Spleen (tissue), 11 donors: ENCODE data around the gene NCOA4. TPM values are rescaled to one million over a fixed set of nuclear protein-coding genes. Genes with fewer than 3 reads are reported as not detected.

ENCODE experiments used
- DNase-seq: peaks from one replicate; pipeline ENCODE4 v3.0.0-alpha.2; 2020
- H3K27ac ChIP-seq, 8 donors: fragments of 200-600 bp; sonication (generic) in 7 of 8; 1 replicate in 4 of 8; 2 replicates in 4 of 8; pipeline versions ENCODE4 v1.5.0 to v1.8.0; 2016 to 2021; ENCODE audit warnings: inconsistent platforms in 4 of 8, mild to moderate bottlenecking in 4 of 8, moderate library complexity in 1 of 8
- H3K27me3 ChIP-seq, 7 donors: fragments of 200-600 bp; sonication (generic) in 6 of 7; replicated peaks in 1 of 7; 1 replicate in 4 of 7; 2 replicates in 3 of 7; pipeline versions ENCODE4 v1.5.0 to v1.8.0; 2016 to 2021; ENCODE audit warnings: inconsistent platforms in 3 of 7, mild to moderate bottlenecking in 1 of 7
- H3K36me3 ChIP-seq, 6 donors: fragments of 200-600 bp; sonication (generic) in 5 of 6; 1 replicate in 4 of 6; 2 replicates in 2 of 6; pipeline versions ENCODE4 v1.5.0 to v1.8.0; 2016 to 2021; ENCODE audit warnings: inconsistent platforms in 2 of 6
- H3K4me1 ChIP-seq, 6 donors: fragments of 200-600 bp; sonication (generic) in 5 of 6; 1 replicate in 3 of 6; 2 replicates in 3 of 6; pipeline versions ENCODE4 v1.5.0 to v1.8.0; 2016 to 2021; ENCODE audit warnings: inconsistent platforms in 3 of 6
- H3K4me3 ChIP-seq, 8 donors: fragments of 200-600 bp; sonication (generic) in 7 of 8; 1 replicate in 4 of 8; 2 replicates in 4 of 8; pipeline versions ENCODE4 v1.5.0 to v1.8.0; 2016 to 2021; ENCODE audit warnings: inconsistent platforms in 4 of 8, mild to moderate bottlenecking in 4 of 8, moderate library complexity in 2 of 8
- H3K9me3 ChIP-seq, 8 donors: fragments of 200-600 bp; sonication (generic) in 7 of 8; 1 replicate in 4 of 8; 2 replicates in 4 of 8; pipeline versions ENCODE4 v1.5.0 to v1.8.0; 2016 to 2021; ENCODE audit warnings: inconsistent platforms in 4 of 8
- CTCF ChIP-seq, 11 experiments: fragments of 200-600 bp in 7 of 11; fragments of 450-650 bp in 4 of 11; sonication (generic) in 4 of 11; IDR thresholded peaks in 8 of 11; conservative IDR thresholded peaks in 3 of 11; 1 replicate in 7 of 11; 2 replicates in 4 of 11; pipeline versions ENCODE4 v1.4.0 to v1.8.0; 2016 to 2021; ENCODE audit warnings: antibody characterized with exemption in 11 of 11, inconsistent platforms in 4 of 11, mild to moderate bottlenecking in 1 of 11
- POLR2A ChIP-seq, 3 donors: fragments of 450-650 bp; IDR thresholded peaks; one replicate each; pipeline ENCODE4 v1.5.1; 2017; ENCODE audit warnings: antibody characterized with exemption in 3 of 3, mild to moderate bottlenecking in 1 of 3
- POLR2AphosphoS5 ChIP-seq, 3 donors: sonication (generic); formaldehyde crosslinking; IDR thresholded peaks; one replicate each; pipeline ENCODE4 v1.5.1; 2017; ENCODE audit warnings: antibody characterized with exemption in 3 of 3
- WGBS, 5 donors: extraction: QIAGEN DNeasy Blood & Tissue Kit in 3 of 5; methylation state at CpG; one replicate each; pipeline versions ENCODE4 v1.1.5 to v1.1.7; 2013 to 2018; 5-methylcytosine and 5-hydroxymethylcytosine counted together
- intact Hi-C: fragments of 100-400 bp; cut with DNase I; formaldehyde crosslinking; loops from one replicate; pipeline ENCODE4 v1.15.0; 2023; ENCODE audit warnings: low total_unique reads
- polyA plus RNA-seq, 3 donors: library from polyadenylated mRNA; stranded (reverse); fragments of 200-250 nt; gene quantifications; one replicate each; pipeline ENCODE4 v1.2.1, GENCODE V29; 2013
- total RNA-seq, 7 donors: library from RNA; depleted of rRNA in 3 of 7; stranded (reverse); fragments of >200 nt in 3 of 7; fragmentation: NEBNext Ultra II Directional in 4 of 7; extraction: Animal tissue kit (Norgen Biotek cat#: 25700) in 4 of 7; gene quantifications; one replicate each; pipeline versions ENCODE4 v1.1.0 to v1.2.1, GENCODE V29; 2016 to 2021
- donor health status: healthy with polysubstance abuse.
- donor health status: DM: no; HTN: no; CAD: no; lungs with moderate emphysema.
- donor health status: DM: no; HTN: no; CAD: no.
- donor health status: Bipolar disorder and iron deficiency.
- donor health status: healthy.
- donor health status: DM: no; HTN: no; CAD: no.
- donor health status: DM: yes; HTN: yes; CAD: no.

Gene NCOA4
- total and polyA plus RNA-seq, 10 donors = 39.3 to 352 (median 255) TPM

GRCh38 chr10:46029461-46030030, 877 bp downstream of the NCOA4 start:
- WGBS, 5 donors = 14 to 23% (median 17%) methylated on average over 6 of the region's 6 CpGs
- H3K27ac ChIP-seq = peak overlapping the region; percentile 89 to 97 (median 94)
- peaks cover 0 to 17% (median 0%) of the 10 kb centered on the region in 6 donors for H3K36me3 ChIP-seq
- no peak for DNase-seq
- peak overlapping the region; percentile 58 to 84 (median 80) for H3K4me3 ChIP-seq
- no peaks in the 10 kb centered on the region for H3K9me3 ChIP-seq
- H3K27me3 ChIP-seq = no peaks in the 10 kb centered on the region
- no peak for TF ChIP-seq POLR2AphosphoS5 (IDR thresholded peaks at IDR 0.05)
- no peak for TF ChIP-seq POLR2A (IDR thresholded peaks at IDR 0.05)
- no peak for TF ChIP-seq CTCF (IDR thresholded peaks at IDR 0.05 in 8 of 11, conservative IDR thresholded peaks at IDR 0.05 in 3 of 11)
- intact Hi-C loops = no loop called here
- peaks cover 35 to 65% (median 59%) of the 10 kb centered on the region in 6 donors for H3K4me1 ChIP-seq

- H3K4me1 ChIP-seq = peaks cover 39 to 72% (median 66%) of the 10 kb centered on the region in 6 donors
Observed at GRCh38 chr10:46028584-46029460, 1.6 kb downstream of the NCOA4 start.

GRCh38 chr10:46026106-46026505, 4.3 kb downstream of the NCOA4 start:
- DNase-seq = no peak
- intact Hi-C loops = no loop called here
- Histone ChIP-seq H3K4me1 (peaks cover 43 to 95% (median 90%) of the 10 kb centered on the region in 6 donors), H3K36me3 (peaks cover 0 to 17% (median 0%) of the 10 kb centered on the region in 6 donors), H3K27me3 (no peaks in the 10 kb centered on the region), H3K9me3 (no peaks in the 10 kb centered on the region), H3K27ac (peak overlapping the region in 2 of 8 donors; percentile 12 to 20), H3K4me3 (no peak overlapping the region)
- TF ChIP-seq CTCF (IDR thresholded peaks at IDR 0.05 in 8 of 11, conservative IDR thresholded peaks at IDR 0.05 in 3 of 11) (no peak), POLR2A (IDR thresholded peaks at IDR 0.05) (no peak), POLR2AphosphoS5 (IDR thresholded peaks at IDR 0.05) (no peak)

More at GRCh38 chr10:46028584-46029460, 1.6 kb downstream of the NCOA4 start:
- TF ChIP-seq CTCF (IDR thresholded peaks at IDR 0.05 in 8 of 11, conservative IDR thresholded peaks at IDR 0.05 in 3 of 11) (peak in 10 of 11 experiments; percentile 15 to 72 (median 59)), POLR2AphosphoS5 (IDR thresholded peaks at IDR 0.05) (no peak)
- peak overlapping the region in 7 of 8 donors; percentile 58 to 84 (median 79) for H3K4me3 ChIP-seq
- WGBS, 5 donors = 19 to 28% (median 24%) methylated on average over 6 of the region's 6 CpGs
- H3K27ac ChIP-seq = peak overlapping the region in 7 of 8 donors; percentile 89 to 97 (median 95)
- H3K36me3 ChIP-seq = peaks cover 0 to 17% (median 0%) of the 10 kb centered on the region in 6 donors
- no peaks in the 10 kb centered on the region for H3K9me3 ChIP-seq
- intact Hi-C loops = no loop called here
- no peaks in the 10 kb centered on the region for H3K27me3 ChIP-seq
- no peak for DNase-seq

- 62 to 84% (median 83%) methylated on average over 2 of the region's 2 CpGs for WGBS, 5 donors
- H3K4me1 ChIP-seq = peaks cover 47 to 96% (median 92%) of the 10 kb centered on the region in 6 donors
- TF ChIP-seq POLR2A (IDR thresholded peaks at IDR 0.05) (no peak), CTCF (IDR thresholded peaks at IDR 0.05 in 8 of 11, conservative IDR thresholded peaks at IDR 0.05 in 3 of 11) (no peak), POLR2AphosphoS5 (IDR thresholded peaks at IDR 0.05) (no peak)
- no peaks in the 10 kb centered on the region for H3K27me3 ChIP-seq
- DNase-seq = no peak
- intact Hi-C loops = no loop called here
- no peak overlapping the region for H3K4me3 ChIP-seq
- H3K36me3 ChIP-seq = peaks cover 0 to 17% (median 0%) of the 10 kb centered on the region in 6 donors
- peak overlapping the region in 3 of 8 donors; percentile 9 to 40 (median 20) for H3K27ac ChIP-seq
- no peaks in the 10 kb centered on the region for H3K9me3 ChIP-seq
Observed at GRCh38 chr10:46025406-46025805, 5.0 kb downstream of the NCOA4 start.
